Bone marrow (tissue), 2 donors: ENCODE data around the gene MRPS24.

Experiments used
- DNase-seq, 2 donors: peaks; one replicate each; lab custom pipeline; 2025; lab: John Stamatoyannopoulos, UW

Gene MRPS24

DNA sequence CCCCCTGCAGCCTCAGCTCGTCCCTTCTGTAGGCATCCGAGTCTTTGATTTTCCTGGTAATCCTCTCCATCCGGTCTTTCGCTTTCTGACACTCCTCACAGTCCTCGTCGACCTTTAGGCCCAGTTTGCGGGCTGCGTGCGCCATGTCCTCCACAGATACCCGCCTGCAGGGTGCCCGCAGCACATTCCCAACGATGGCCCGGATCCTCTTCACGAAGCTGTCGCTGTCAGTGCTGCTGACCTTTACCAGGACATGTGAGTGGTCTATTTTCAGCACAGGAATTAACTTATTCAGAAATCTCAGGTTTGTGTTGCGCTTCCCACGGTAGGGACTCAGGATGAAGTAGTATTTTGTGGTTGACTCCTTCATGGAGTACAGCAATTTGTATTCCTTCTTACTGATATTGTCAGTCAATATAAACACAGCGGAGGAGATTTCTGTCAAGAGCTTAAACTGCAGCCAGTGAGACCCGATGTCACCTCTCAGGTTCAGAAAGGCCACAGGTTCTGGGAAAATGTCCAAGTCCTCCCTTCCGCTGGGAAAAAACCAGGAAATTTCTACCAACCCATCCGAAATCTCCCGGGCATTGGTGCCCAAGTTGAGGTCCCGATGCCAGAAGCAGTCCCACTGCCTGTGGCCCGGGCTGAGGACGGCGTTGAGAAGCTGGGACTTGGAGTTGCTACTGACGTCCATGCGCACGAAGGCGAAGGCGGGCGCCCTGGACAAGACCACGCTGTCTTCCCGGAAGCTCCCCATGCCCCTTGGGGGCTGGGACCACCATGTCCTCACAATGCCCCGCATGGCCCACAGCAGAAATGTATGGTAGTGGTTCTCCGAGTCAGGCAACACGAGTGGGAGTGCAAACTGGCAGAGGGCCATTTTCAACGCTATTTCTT is 8.9 kb upstream of the MRPS24 start:
- no peak for DNase-seq

GRCh38 chr7:43876976-43877745 is 7.8 kb upstream of the MRPS24 start:
- DNase-seq, result no peak

DNA sequence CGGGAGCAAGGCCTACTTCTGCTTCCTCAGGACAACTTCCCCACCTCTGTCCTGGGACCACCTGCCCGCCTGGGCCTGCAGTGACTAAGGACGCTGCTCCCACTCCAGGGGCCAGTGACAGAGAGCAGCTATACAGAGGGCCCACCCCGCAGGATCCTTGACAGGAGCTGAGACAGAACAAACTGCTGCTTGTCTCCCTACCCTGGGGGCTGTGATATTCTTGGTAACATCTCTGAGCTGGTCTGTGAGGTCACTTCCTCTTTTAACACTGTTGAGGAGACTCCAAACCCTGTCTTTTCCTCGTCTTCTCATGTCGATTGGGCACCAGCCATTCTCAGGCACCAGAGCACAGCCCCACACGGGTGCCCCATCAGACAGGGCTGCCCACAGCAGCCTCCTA is 6.9 kb upstream of the MRPS24 start:
- peak; percentile 8 to 10 for DNase-seq

GRCh38 chr7:43873300-43873699 is 4.0 kb upstream of the MRPS24 start:
- DNase-seq, result no peak

- no peak for DNase-seq
These were observed 3.2 kb upstream of the MRPS24 start for GRCh38 chr7:43872406-43873110.

GRCh38 chr7:43871064-43871463 is 1.7 kb upstream of the MRPS24 start:
- DNase-seq, result no peak

- DNase-seq, result no peak
These were observed 999 bp upstream of the MRPS24 start for GRCh38 chr7:43870316-43870715.

- DNase-seq, result no peak
These were observed 537 bp upstream of the MRPS24 start for GRCh38 chr7:43869867-43870240.

GRCh38 chr7:43868681-43869005 is 674 bp downstream of the MRPS24 start:
- no peak for DNase-seq

GRCh38 chr7:43868181-43868580 is 1.1 kb downstream of the MRPS24 start:
- DNase-seq, result no peak

DNA sequence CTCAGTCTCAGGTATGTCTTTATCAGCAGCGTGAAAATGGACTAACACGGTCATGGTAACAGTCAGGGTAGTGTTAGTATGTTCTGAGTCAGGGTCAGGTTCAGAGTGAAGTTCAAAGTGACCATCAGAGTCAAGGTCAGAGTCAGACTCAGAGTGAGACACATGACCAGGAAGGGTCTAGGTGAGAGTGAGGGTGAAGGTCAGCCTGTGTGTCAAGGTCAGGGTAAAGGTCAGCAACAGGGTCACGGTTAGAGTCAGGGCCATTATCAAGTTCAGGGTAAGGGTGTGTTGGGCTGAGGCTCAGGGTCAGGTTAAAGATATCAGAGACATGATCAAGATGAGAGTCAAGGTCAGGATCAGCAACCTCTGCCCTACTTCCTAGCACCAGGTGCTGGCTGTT is 4.0 kb downstream of the MRPS24 start:
- no peak for DNase-seq

DNA sequence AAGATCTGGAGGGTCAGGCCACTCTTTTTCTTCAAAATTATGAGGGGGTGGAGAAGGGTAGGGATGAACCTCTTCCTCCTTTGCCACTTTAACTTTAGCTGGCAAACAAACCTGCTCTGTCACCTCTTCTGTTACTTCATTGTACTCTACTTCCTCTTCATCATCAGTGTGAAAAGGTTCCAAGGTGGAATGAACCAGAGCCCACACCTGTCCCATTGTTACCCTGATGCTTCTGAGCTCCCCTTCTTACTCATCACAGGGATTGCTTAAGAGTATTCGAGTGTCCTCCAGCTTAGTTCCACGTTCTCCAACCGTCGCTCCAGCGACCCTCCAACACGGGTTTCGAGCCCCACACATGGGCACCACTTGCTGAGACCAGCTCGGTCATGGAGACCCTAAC is 5.2 kb downstream of the MRPS24 start:
- no peak for DNase-seq

DNA sequence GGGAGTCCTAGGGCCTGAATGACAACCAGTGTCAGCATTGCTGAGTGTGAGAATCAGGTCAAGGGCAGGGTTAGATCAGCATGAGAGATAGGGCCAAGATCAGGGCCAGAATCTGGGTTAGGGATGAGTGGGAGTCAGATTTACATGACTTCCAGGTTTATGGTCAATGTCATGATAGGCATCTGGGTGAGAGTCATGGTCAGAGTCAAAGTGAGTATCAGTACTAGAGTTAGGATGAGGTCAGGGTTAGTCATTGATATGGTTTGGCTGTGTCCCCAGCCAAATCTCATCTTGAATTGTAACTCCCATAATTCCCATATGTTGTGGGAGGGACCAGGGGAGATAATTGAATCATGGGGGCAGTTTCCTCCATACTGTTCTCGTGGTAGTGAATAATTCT is 12.3 kb downstream of the MRPS24 start:
- no peak for DNase-seq

- no peak for DNase-seq
These were observed 13.0 kb downstream of the MRPS24 start for GRCh38 chr7:43856316-43856715.

- DNase-seq, result no peak
These were observed 14.1 kb downstream of the MRPS24 start for GRCh38 chr7:43855176-43855575.

GRCh38 chr7:43851805-43852204 is 17.5 kb downstream of the MRPS24 start:
- DNase-seq, result no peak

DNA sequence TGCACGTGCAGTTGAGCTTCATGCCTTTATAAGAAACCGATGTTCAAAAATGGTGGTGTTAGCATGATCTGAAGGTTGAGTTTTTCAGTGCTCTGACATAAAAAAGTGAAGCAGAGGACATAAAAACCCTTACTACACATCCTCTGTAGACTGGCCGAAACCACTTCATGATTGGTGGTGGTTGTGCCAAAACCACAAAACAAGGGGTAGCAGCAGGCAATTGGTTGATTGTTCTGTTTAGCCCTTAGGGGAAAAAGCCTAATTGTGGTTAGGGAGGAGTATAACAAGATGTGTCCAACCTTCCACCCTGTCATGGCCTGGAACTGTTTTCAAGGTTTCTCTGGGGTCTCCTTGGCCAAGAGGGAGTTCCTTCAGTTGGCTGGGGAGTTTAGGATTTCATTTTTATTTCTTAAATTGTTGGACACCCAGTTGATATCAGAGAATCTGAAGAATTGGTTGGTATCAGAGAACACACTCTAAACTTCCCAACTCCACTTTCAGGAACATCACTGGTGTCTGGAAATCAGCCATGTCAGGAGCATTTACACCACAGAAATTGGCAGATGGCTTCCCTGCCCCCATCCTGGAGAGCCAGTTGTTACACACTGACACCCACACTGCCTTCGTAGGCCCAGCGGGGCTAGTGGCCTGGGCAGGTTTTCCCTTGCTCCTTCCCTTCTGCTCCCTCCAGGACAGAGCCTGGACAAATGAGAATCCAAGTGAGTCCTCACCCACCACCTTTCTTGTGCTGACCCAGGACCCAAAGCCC is 18.8 kb downstream of the MRPS24 start:
- DNase-seq, result no peak

GRCh38 chr7:43849047-43849446 is 20.3 kb downstream of the MRPS24 start:
- no peak for DNase-seq

DNA sequence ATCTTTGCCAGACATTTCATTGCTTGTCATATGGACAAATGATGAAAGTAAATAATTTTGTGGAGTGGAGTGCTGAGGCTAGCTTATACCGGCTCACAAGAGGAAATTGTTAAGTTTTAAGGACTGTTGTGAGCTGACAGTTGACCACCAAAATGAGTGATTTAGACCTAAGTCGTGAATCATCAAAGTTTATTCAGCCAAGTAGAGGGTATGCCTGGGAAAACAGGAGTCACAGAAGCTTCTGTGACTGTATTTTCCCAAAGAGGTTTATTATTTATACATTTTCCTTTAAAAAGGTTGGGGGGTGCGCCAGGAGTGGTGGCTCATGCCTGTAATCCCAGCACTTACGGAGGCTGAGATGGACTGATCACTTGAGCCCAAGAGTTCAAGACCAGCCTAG is 21.8 kb downstream of the MRPS24 start:
- DNase-seq, result no peak

DNA sequence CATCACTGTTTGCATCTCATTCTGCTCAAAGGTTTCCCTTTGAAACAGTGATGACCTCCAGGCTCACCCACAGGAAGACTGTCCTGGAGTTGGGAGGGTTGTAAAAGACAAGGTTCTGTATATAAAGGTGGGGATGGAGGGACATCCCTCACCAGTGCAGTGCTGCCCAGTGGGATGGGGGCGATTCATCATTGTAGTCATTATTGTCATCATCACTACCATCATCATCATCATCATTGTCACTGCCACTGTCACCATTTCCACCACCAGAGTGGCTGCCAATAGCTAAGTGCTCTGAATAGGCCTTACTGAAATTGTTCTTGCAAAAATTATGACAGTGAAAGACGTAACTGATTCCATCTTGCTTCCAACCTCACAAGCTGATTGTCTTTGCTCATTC is 24.7 kb downstream of the MRPS24 start:
- no peak for DNase-seq

- no peak for DNase-seq
These were observed 25.1 kb downstream of the MRPS24 start for GRCh38 chr7:43844257-43844656.

- DNase-seq, result no peak
These were observed 26.0 kb downstream of the MRPS24 start for GRCh38 chr7:43843296-43843695.
